Spinal cord (tissue), 10 donors: ENCODE measurements around the gene MTPN. TPM values are rescaled to one million over a fixed set of nuclear protein-coding genes. Genes with fewer than 3 reads are reported as not detected.

ENCODE experiments used
- DNase-seq, 6 donors: peaks; one replicate each; pipeline versions ENCODE4 v3.0.0 to v3.0.0-alpha.2; 2013 to 2015; ENCODE audit warnings: low spot score in 6 of 6, low read depth in 4 of 6
- H3K27ac ChIP-seq: one replicate; pipeline ENCODE4 v1.5.1; 2013; ENCODE audit warnings: low read depth, low read length, control low read depth
- H3K27me3 ChIP-seq: one replicate; pipeline ENCODE4 v1.6.1; 2013; ENCODE audit warnings: low read length; ENCODE audit not compliant: control insufficient read depth, insufficient read depth
- H3K36me3 ChIP-seq: one replicate; pipeline ENCODE4 v1.6.1; 2013; ENCODE audit warnings: low read length; ENCODE audit not compliant: control insufficient read depth, insufficient read depth
- H3K4me1 ChIP-seq: one replicate; pipeline ENCODE4 v1.6.1; 2013; ENCODE audit warnings: low read length; ENCODE audit not compliant: control insufficient read depth, insufficient read depth
- H3K4me3 ChIP-seq: one replicate; pipeline ENCODE4 v1.5.1; 2013; ENCODE audit warnings: low read depth, low read length, control low read depth
- H3K9me3 ChIP-seq: one replicate; pipeline ENCODE4 v1.6.1; 2013; ENCODE audit warnings: low read length; ENCODE audit not compliant: control insufficient read depth, insufficient read depth
- WGBS: methylation state at CpG from one replicate; pipeline ENCODE4 v1.1.5; 2013; ENCODE audit warnings: missing lambda C conversion rate; ENCODE audit not compliant: insufficient coverage; 5-methylcytosine and 5-hydroxymethylcytosine counted together
- polyA plus RNA-seq, 2 donors: library from polyadenylated mRNA; unstranded; fragments of 120-200 nt; gene quantifications; one replicate each; pipeline ENCODE4 v1.2.1, GENCODE V29; 2013; ENCODE audit not compliant: insufficient read length in 2 of 2
- total RNA-seq, 2 donors: library from RNA; depleted of rRNA in 1 of 2; stranded (reverse); fragments of 120-200 nt in 1 of 2; fragments of >200 nt in 1 of 2; gene quantifications; one replicate each; pipeline versions ENCODE4 v1.2.3 to v1.2.4, GENCODE V29; 2013 to 2014
- donor health status: healthy.

MTPN gene
- total and polyA plus RNA-seq, 4 donors: 80.0 to 220 (median 182) TPM

DNA sequence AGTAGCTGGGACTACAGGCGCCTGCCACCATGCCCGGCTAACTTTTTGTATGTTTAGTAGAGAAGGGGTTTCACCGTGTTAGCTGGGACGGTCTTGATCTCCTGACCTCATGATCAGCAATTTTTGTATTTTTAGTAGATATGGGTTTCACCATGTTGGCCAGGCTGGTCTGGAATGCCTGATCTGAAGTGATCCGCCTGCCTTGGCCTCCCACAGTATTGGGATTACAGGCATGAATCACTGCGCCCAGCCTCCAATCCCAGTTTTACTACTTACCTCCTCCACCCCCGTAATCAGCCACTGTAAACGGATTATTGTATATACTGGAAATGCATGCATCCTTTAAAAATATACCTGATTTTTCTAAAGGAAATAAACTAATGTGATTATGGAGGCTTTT is 35.1 kb upstream of the MTPN start:
- Histone ChIP-seq H3K9me3 (no peaks in the 10 kb centered on the region), H3K4me1 (no peaks in the 10 kb centered on the region), H3K27me3 (no peaks in the 10 kb centered on the region), H3K4me3 (no peak overlapping the region), H3K27ac (no peak overlapping the region), H3K36me3 (no peaks in the 10 kb centered on the region)
- WGBS: no CpG with 5 or more reads among the region's 8 CpGs
- no peak for DNase-seq

DNA sequence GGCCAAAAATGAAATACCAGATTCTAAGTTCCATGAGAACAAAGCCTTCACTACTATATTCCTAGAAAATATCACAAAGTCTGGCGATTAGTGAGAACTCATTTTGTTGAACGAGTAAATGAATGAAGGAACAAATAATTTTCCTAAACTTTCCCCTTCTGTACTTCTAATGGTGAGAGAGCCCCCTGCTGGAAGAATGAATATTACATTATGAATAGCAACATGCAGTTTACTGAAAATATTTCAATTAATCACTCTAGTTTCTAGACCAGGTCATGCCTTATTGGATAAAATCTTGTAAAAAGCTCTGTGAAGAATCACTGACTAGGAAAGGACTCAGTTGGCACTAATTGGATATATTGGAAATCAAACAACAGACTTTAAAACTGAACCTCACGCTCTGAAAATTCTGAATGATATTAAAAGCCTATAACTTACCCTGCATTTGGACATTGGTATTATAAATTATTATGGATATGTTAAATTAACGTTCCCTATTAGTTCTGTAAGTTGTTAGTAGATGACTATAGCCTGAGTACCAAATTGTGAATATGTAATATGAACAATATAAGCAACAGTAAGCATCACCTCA is 32.4 kb upstream of the MTPN start:
- Histone ChIP-seq H3K4me1 (no peaks in the 10 kb centered on the region), H3K27me3 (no peaks in the 10 kb centered on the region), H3K4me3 (no peak overlapping the region), H3K9me3 (no peaks in the 10 kb centered on the region), H3K27ac (no peak overlapping the region), H3K36me3 (no peaks in the 10 kb centered on the region)
- no CpG with 5 or more reads among the region's 4 CpGs for WGBS
- peak in 5 of 6 donors; percentile 18 to 81 (median 31) for DNase-seq

GRCh38 chr7:136006208-136006607 is 29.0 kb upstream of the MTPN start:
- H3K27me3 ChIP-seq: no peaks in the 10 kb centered on the region
- H3K9me3 ChIP-seq: no peaks in the 10 kb centered on the region
- no peaks in the 10 kb centered on the region for H3K36me3 ChIP-seq
- H3K4me3 ChIP-seq: no peak overlapping the region
- no peak for DNase-seq
- no CpG with 5 or more reads among the region's 3 CpGs for WGBS
- H3K27ac ChIP-seq: no peak overlapping the region
- H3K4me1 ChIP-seq: no peaks in the 10 kb centered on the region

DNA sequence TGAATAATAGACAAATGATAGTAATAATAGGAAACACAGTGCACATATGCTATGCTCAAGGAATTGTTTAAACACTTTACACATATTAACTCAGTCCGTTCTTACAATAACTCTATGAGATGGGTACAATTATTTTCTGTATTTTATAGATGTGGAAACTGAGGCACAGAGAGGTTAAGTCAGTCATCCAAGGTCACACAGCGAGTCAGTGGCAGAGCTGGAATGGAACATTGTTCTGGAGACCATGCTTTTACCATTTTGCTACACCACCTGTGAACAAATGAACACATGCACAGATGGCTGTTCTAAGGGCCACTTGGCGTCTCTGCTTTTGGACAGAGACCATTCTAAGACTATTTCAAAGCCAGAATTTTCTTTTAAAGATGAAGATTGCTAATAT is 26.9 kb upstream of the MTPN start:
- WGBS: 100% methylated on average over 1 of the region's 3 CpGs
- Histone ChIP-seq H3K4me1 (no peaks in the 10 kb centered on the region), H3K4me3 (no peak overlapping the region), H3K27ac (no peak overlapping the region), H3K36me3 (no peaks in the 10 kb centered on the region), H3K9me3 (no peaks in the 10 kb centered on the region), H3K27me3 (no peaks in the 10 kb centered on the region)
- no peak for DNase-seq

- H3K9me3 ChIP-seq: no peaks in the 10 kb centered on the region
- H3K4me1 ChIP-seq: no peaks in the 10 kb centered on the region
- H3K36me3 ChIP-seq: no peaks in the 10 kb centered on the region
- 75% methylated on average over 1 of the region's 1 CpG for WGBS
- no peak for DNase-seq
- H3K4me3 ChIP-seq: no peak overlapping the region
- no peaks in the 10 kb centered on the region for H3K27me3 ChIP-seq
- H3K27ac ChIP-seq: no peak overlapping the region
These were observed 25.6 kb upstream of the MTPN start for GRCh38 chr7:136002802-136003201.

GRCh38 chr7:136000288-136000913 is 23.2 kb upstream of the MTPN start:
- no peak overlapping the region for H3K27ac ChIP-seq
- no peaks in the 10 kb centered on the region for H3K27me3 ChIP-seq
- no CpG with 5 or more reads among the region's 3 CpGs for WGBS
- no peak for DNase-seq
- no peaks in the 10 kb centered on the region for H3K4me1 ChIP-seq
- no peak overlapping the region for H3K4me3 ChIP-seq
- no peaks in the 10 kb centered on the region for H3K9me3 ChIP-seq
- H3K36me3 ChIP-seq: no peaks in the 10 kb centered on the region

- no peak for DNase-seq
- H3K27me3 ChIP-seq: no peaks in the 10 kb centered on the region
These were observed 20.9 kb upstream of the MTPN start for GRCh38 chr7:135998081-135998480.

DNA sequence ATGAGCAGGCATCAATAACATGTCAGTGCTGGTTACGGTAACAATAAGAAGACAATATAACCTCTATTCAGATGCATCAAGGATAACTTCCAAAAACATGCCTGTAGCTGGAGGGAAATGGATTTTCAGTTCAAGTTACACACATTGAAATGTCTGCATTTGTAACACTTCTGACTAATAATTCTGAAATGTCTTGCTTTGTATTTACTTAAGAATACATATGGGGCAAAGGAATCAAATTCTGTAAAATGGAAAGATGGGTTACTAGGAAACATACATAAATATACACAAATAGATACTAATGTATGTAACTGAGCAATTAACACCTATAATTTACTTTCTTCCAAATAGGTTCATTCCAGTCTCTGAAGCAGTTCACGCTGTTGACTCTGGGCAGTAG is 18.6 kb upstream of the MTPN start:
- no peak for DNase-seq
- WGBS: no CpG with 5 or more reads among the region's 2 CpGs
- Histone ChIP-seq H3K9me3 (no peaks in the 10 kb centered on the region), H3K27ac (no peak overlapping the region), H3K36me3 (no peaks in the 10 kb centered on the region), H3K4me3 (no peak overlapping the region), H3K27me3 (no peaks in the 10 kb centered on the region), H3K4me1 (no peaks in the 10 kb centered on the region)

More at GRCh38 chr7:135998081-135998480, 20.9 kb upstream of the MTPN start:
- no peak overlapping the region for H3K27ac ChIP-seq
- H3K36me3 ChIP-seq: no peaks in the 10 kb centered on the region
- H3K4me1 ChIP-seq: no peaks in the 10 kb centered on the region
- H3K4me3 ChIP-seq: no peak overlapping the region
- no peaks in the 10 kb centered on the region for H3K9me3 ChIP-seq

- Histone ChIP-seq H3K27ac (no peak overlapping the region), H3K27me3 (no peaks in the 10 kb centered on the region), H3K9me3 (no peaks in the 10 kb centered on the region), H3K36me3 (no peaks in the 10 kb centered on the region), H3K4me1 (no peaks in the 10 kb centered on the region), H3K4me3 (no peak overlapping the region)
- DNase-seq: no peak
- 85% methylated on average over 4 of the region's 6 CpGs for whole genome bisulfite sequencing
These were observed 17.5 kb upstream of the MTPN start for GRCh38 chr7:135994466-135995205.

DNA sequence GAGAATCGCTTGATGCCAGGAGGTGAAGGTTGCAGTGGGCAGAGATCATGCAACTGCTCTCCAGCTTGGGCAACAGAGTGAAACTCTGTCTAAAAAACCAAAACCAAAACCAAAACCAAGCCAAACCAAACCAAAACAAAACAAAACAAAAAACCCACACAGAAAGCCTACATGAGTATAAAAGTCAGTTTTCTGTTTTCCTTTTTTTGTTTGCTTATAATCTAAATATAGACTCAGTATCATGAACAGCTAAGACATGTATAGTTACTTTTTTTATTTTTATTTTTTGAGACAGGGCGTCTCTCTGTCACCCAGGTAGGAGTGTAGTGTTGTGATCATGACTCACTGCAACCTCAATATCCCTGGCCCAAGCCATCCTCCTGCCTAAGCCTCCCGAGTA is 16.8 kb upstream of the MTPN start:
- Histone ChIP-seq H3K27ac (no peak overlapping the region), H3K4me1 (no peaks in the 10 kb centered on the region), H3K27me3 (no peaks in the 10 kb centered on the region), H3K9me3 (no peaks in the 10 kb centered on the region), H3K36me3 (no peaks in the 10 kb centered on the region), H3K4me3 (no peak overlapping the region)
- no CpG with 5 or more reads among the region's 3 CpGs for WGBS
- no peak for DNase-seq
